Measurements from ENCODE around the gene SRD5A3. TPM values are rescaled to one million over a fixed set of nuclear protein-coding genes. Genes with fewer than 3 reads are reported as not detected.
"Not testable (repeated sequence)": the region's sequence is repeated elsewhere in the genome, so short reads cannot be mapped to it uniquely, and the experiment has no call there.

SRD5A3 gene
- polyA plus RNA-seq, 4 donors = 4.6 to 21.9 (median 9.5) TPM

GRCh38 chr4:55351824-55352223, 5.8 kb downstream of the SRD5A3 start:
- Histone ChIP-seq H3K27me3 (ENCODE audit: control insufficient read depth in 3 of 3, insufficient read depth in 3 of 3, low read length in 3 of 3) (no peaks in the 10 kb centered on the region), H3K9me3 (ENCODE audit: control insufficient read depth in 2 of 2, insufficient read depth in 1 of 2, low read depth in 1 of 2, low read length in 1 of 2) (no peaks in the 10 kb centered on the region), H3K4me1 (ENCODE audit: control insufficient read depth in 3 of 3, insufficient read depth in 2 of 3, low read depth in 1 of 3, low read length in 2 of 3) (peaks cover 0 to 4% (median 0%) of the 10 kb centered on the region in 3 donors), H3K4me3 (ENCODE audit: low read depth in 1 of 3, low read length in 3 of 3) (no peak overlapping the region), H3K36me3 (ENCODE audit: control insufficient read depth in 3 of 3, insufficient read depth in 2 of 3, low read depth in 1 of 3, low read length in 3 of 3) (peaks cover 0 to 8% (median 0%) of the 10 kb centered on the region in 3 donors), H3K27ac (ENCODE audit: low read depth in 1 of 3, low read length in 2 of 3) (no peak overlapping the region)
- FAIRE-seq (no peak), DNase-seq (no peak)

DNA sequence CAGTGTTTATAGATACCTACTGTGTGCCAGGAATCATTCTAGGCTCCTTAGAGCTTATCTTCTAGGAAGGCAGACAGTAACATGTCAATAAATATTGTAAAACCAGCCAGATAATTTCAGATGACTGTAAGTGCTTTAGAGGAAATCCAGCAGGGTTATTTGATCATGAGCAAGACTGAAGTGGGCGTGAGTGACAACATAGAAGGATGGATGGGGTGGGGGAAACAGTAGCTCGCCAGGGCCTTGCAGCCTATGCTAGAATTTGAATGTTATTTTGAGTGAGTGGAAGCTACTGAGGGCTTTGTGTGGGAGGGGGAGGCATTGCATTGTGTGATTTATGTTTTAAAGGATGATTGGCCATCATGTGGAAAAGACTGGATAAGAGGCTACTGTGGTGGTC, 6.7 kb downstream of the SRD5A3 start:
- FAIRE-seq (no peak), DNase-seq (no peak)
- no peaks in the 10 kb centered on the region for H3K27me3 ChIP-seq (ENCODE audit: control insufficient read depth in 3 of 3, insufficient read depth in 3 of 3, low read length in 3 of 3)
- no peak overlapping the region for H3K4me3 ChIP-seq (ENCODE audit: low read depth in 1 of 3, low read length in 3 of 3)
- H3K4me1 ChIP-seq (ENCODE audit: control insufficient read depth in 3 of 3, insufficient read depth in 2 of 3, low read depth in 1 of 3, low read length in 2 of 3) = no peaks in the 10 kb centered on the region
- 93 to 98% (median 98%) methylated on average over 2 of the region's 2 CpGs for WGBS, 3 donors
- H3K27ac ChIP-seq (ENCODE audit: low read depth in 1 of 3, low read length in 2 of 3) = no peak overlapping the region
- no peaks in the 10 kb centered on the region for H3K9me3 ChIP-seq (ENCODE audit: control insufficient read depth in 2 of 2, insufficient read depth in 1 of 2, low read depth in 1 of 2, low read length in 1 of 2)
- peaks cover 0 to 8% (median 0%) of the 10 kb centered on the region in 3 donors for H3K36me3 ChIP-seq (ENCODE audit: control insufficient read depth in 3 of 3, insufficient read depth in 2 of 3, low read depth in 1 of 3, low read length in 3 of 3)

- not testable (repeated sequence) for H3K27me3 ChIP-seq (ENCODE audit: control insufficient read depth in 3 of 3, insufficient read depth in 3 of 3, low read length in 3 of 3); FAIRE-seq; H3K4me1 ChIP-seq (ENCODE audit: control insufficient read depth in 3 of 3, insufficient read depth in 2 of 3, low read depth in 1 of 3, low read length in 2 of 3); H3K4me3 ChIP-seq (ENCODE audit: low read depth in 1 of 3, low read length in 3 of 3); H3K36me3 ChIP-seq (ENCODE audit: control insufficient read depth in 3 of 3, insufficient read depth in 2 of 3, low read depth in 1 of 3, low read length in 3 of 3); DNase-seq; H3K27ac ChIP-seq (ENCODE audit: low read depth in 1 of 3, low read length in 2 of 3); H3K9me3 ChIP-seq (ENCODE audit: control insufficient read depth in 2 of 2, insufficient read depth in 1 of 2, low read depth in 1 of 2, low read length in 1 of 2)
- WGBS, 3 donors = 92 to 95% (median 93%) methylated on average over 13 of the region's 13 CpGs
Measured at GRCh38 chr4:55353228-55353747, 7.2 kb downstream of the SRD5A3 start.

GRCh38 chr4:55354648-55355047, 8.6 kb downstream of the SRD5A3 start:
- Histone ChIP-seq H3K4me1 (ENCODE audit: control insufficient read depth in 3 of 3, insufficient read depth in 2 of 3, low read depth in 1 of 3, low read length in 2 of 3) (peaks cover 0 to 5% (median 0%) of the 10 kb centered on the region in 3 donors), H3K9me3 (ENCODE audit: control insufficient read depth in 2 of 2, insufficient read depth in 1 of 2, low read depth in 1 of 2, low read length in 1 of 2) (no peaks in the 10 kb centered on the region), H3K4me3 (ENCODE audit: low read depth in 1 of 3, low read length in 3 of 3) (no peak overlapping the region), H3K36me3 (ENCODE audit: control insufficient read depth in 3 of 3, insufficient read depth in 2 of 3, low read depth in 1 of 3, low read length in 3 of 3) (peaks cover 0 to 12% (median 0%) of the 10 kb centered on the region in 3 donors), H3K27ac (ENCODE audit: low read depth in 1 of 3, low read length in 2 of 3) (no peak overlapping the region), H3K27me3 (ENCODE audit: control insufficient read depth in 3 of 3, insufficient read depth in 3 of 3, low read length in 3 of 3) (no peaks in the 10 kb centered on the region)
- WGBS, 3 donors = 92 to 93% (median 92%) methylated on average over 8 of the region's 8 CpGs
- no peak for FAIRE-seq
- no peak for DNase-seq

DNA sequence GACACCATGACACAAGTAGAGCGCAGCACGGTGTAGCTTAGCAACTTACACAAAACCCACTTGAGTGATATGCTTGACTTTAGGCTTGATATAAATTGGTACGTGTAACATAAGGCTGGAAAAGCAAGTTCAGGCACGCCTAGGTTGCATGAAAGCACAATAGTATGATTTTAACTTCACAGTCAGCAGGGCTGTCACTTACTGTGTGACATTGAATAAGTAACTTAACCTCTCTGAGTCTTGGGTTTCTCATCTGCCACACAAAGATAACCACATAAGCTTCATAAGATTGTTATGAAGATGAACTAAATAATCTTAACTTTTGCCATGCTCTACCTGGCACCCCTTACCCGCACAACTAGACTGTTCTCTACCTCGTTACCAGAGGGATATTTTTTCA, 9.5 kb downstream of the SRD5A3 start:
- peaks cover 0 to 5% (median 0%) of the 10 kb centered on the region in 3 donors for H3K4me1 ChIP-seq (ENCODE audit: control insufficient read depth in 3 of 3, insufficient read depth in 2 of 3, low read depth in 1 of 3, low read length in 2 of 3)
- no peak for FAIRE-seq
- H3K36me3 ChIP-seq (ENCODE audit: control insufficient read depth in 3 of 3, insufficient read depth in 2 of 3, low read depth in 1 of 3, low read length in 3 of 3) = peaks cover 0 to 12% (median 0%) of the 10 kb centered on the region in 3 donors
- no peak overlapping the region for H3K27ac ChIP-seq (ENCODE audit: low read depth in 1 of 3, low read length in 2 of 3)
- 77 to 80% (median 80%) methylated on average over 6 of the region's 6 CpGs for WGBS, 3 donors
- no peak for DNase-seq
- H3K9me3 ChIP-seq (ENCODE audit: control insufficient read depth in 2 of 2, insufficient read depth in 1 of 2, low read depth in 1 of 2, low read length in 1 of 2) = no peaks in the 10 kb centered on the region
- no peak overlapping the region for H3K4me3 ChIP-seq (ENCODE audit: low read depth in 1 of 3, low read length in 3 of 3)
- no peaks in the 10 kb centered on the region for H3K27me3 ChIP-seq (ENCODE audit: control insufficient read depth in 3 of 3, insufficient read depth in 3 of 3, low read length in 3 of 3)

- FAIRE-seq (no peak), DNase-seq (no peak)
- Histone ChIP-seq H3K27me3 (ENCODE audit: control insufficient read depth in 3 of 3, insufficient read depth in 3 of 3, low read length in 3 of 3) (no peaks in the 10 kb centered on the region), H3K4me1 (ENCODE audit: control insufficient read depth in 3 of 3, insufficient read depth in 2 of 3, low read depth in 1 of 3, low read length in 2 of 3) (peaks cover 0 to 5% (median 0%) of the 10 kb centered on the region in 3 donors), H3K27ac (ENCODE audit: low read depth in 1 of 3, low read length in 2 of 3) (no peak overlapping the region), H3K9me3 (ENCODE audit: control insufficient read depth in 2 of 2, insufficient read depth in 1 of 2, low read depth in 1 of 2, low read length in 1 of 2) (no peaks in the 10 kb centered on the region), H3K4me3 (ENCODE audit: low read depth in 1 of 3, low read length in 3 of 3) (no peak overlapping the region), H3K36me3 (ENCODE audit: control insufficient read depth in 3 of 3, insufficient read depth in 2 of 3, low read depth in 1 of 3, low read length in 3 of 3) (peaks cover 0 to 9% (median 0%) of the 10 kb centered on the region in 3 donors)
- 74% methylated on average over 5 of the region's 5 CpGs for WGBS, 3 donors
Measured at GRCh38 chr4:55356991-55357461, 11.0 kb downstream of the SRD5A3 start.

- no peak overlapping the region for H3K27ac ChIP-seq (ENCODE audit: low read depth in 1 of 3, low read length in 2 of 3)
- WGBS, 3 donors = 93 to 98% (median 97%) methylated on average over 2 of the region's 2 CpGs
- H3K4me1 ChIP-seq (ENCODE audit: control insufficient read depth in 3 of 3, insufficient read depth in 2 of 3, low read depth in 1 of 3, low read length in 2 of 3) = peaks cover 0 to 5% (median 0%) of the 10 kb centered on the region in 3 donors
Measured at GRCh38 chr4:55358246-55358645, 12.2 kb downstream of the SRD5A3 start.

DNA sequence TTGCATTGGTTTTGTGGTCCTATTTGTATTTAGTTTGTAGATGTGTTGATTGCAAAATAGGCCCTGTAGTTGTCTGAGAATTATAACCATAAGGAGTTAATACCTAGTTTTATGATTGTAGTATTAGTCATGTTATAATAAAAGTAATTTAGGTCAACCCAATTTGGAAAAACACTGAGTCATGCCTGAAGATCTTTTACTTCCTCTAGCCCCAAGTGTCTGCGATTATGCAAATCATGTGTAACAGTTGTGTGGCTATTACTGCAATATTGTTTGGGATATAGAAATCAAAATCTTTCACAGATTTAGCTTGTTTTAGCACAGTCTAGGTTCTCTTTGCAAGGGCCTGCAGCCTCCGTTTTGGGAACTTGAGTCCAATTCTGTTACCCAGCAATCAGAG, 12.6 kb downstream of the SRD5A3 start:
- DNase-seq (peak in 1 of 2 donors; percentile 83), FAIRE-seq (no peak)
- no peak overlapping the region for H3K27ac ChIP-seq (ENCODE audit: low read depth in 1 of 3, low read length in 2 of 3)
- no peaks in the 10 kb centered on the region for H3K9me3 ChIP-seq (ENCODE audit: control insufficient read depth in 2 of 2, insufficient read depth in 1 of 2, low read depth in 1 of 2, low read length in 1 of 2)
- H3K4me1 ChIP-seq (ENCODE audit: control insufficient read depth in 3 of 3, insufficient read depth in 2 of 3, low read depth in 1 of 3, low read length in 2 of 3) = peaks cover 0 to 5% (median 0%) of the 10 kb centered on the region in 3 donors
- no peak overlapping the region for H3K4me3 ChIP-seq (ENCODE audit: low read depth in 1 of 3, low read length in 3 of 3)
- peaks cover 0 to 11% (median 0%) of the 10 kb centered on the region in 3 donors for H3K36me3 ChIP-seq (ENCODE audit: control insufficient read depth in 3 of 3, insufficient read depth in 2 of 3, low read depth in 1 of 3, low read length in 3 of 3)
- WGBS, 3 donors = 14 to 21% (median 18%) methylated on average over 2 of the region's 2 CpGs
- H3K27me3 ChIP-seq (ENCODE audit: control insufficient read depth in 3 of 3, insufficient read depth in 3 of 3, low read length in 3 of 3) = no peaks in the 10 kb centered on the region

More at GRCh38 chr4:55358246-55358645, 12.2 kb downstream of the SRD5A3 start:
- H3K9me3 ChIP-seq (ENCODE audit: control insufficient read depth in 2 of 2, insufficient read depth in 1 of 2, low read depth in 1 of 2, low read length in 1 of 2) = no peaks in the 10 kb centered on the region
- H3K4me3 ChIP-seq (ENCODE audit: low read depth in 1 of 3, low read length in 3 of 3) = no peak overlapping the region
- DNase-seq (no peak), FAIRE-seq (no peak)
- peaks cover 0 to 9% (median 0%) of the 10 kb centered on the region in 3 donors for H3K36me3 ChIP-seq (ENCODE audit: control insufficient read depth in 3 of 3, insufficient read depth in 2 of 3, low read depth in 1 of 3, low read length in 3 of 3)
- no peaks in the 10 kb centered on the region for H3K27me3 ChIP-seq (ENCODE audit: control insufficient read depth in 3 of 3, insufficient read depth in 3 of 3, low read length in 3 of 3)

Measured in small intestine (tissue), 7 donors.